NCI-H1436 treated with DMSO at 0.1 percent for 48 hours (cell line): ENCODE results near the gene NF1.
"Not testable (repeated sequence)": the region's sequence is repeated elsewhere in the genome, so short reads cannot be mapped to it uniquely, and the experiment has no call there.

ENCODE experiments used
- DNase-seq: peaks from one replicate; lab custom pipeline; 2025; lab: John Stamatoyannopoulos, UW

NF1 gene, protein sequence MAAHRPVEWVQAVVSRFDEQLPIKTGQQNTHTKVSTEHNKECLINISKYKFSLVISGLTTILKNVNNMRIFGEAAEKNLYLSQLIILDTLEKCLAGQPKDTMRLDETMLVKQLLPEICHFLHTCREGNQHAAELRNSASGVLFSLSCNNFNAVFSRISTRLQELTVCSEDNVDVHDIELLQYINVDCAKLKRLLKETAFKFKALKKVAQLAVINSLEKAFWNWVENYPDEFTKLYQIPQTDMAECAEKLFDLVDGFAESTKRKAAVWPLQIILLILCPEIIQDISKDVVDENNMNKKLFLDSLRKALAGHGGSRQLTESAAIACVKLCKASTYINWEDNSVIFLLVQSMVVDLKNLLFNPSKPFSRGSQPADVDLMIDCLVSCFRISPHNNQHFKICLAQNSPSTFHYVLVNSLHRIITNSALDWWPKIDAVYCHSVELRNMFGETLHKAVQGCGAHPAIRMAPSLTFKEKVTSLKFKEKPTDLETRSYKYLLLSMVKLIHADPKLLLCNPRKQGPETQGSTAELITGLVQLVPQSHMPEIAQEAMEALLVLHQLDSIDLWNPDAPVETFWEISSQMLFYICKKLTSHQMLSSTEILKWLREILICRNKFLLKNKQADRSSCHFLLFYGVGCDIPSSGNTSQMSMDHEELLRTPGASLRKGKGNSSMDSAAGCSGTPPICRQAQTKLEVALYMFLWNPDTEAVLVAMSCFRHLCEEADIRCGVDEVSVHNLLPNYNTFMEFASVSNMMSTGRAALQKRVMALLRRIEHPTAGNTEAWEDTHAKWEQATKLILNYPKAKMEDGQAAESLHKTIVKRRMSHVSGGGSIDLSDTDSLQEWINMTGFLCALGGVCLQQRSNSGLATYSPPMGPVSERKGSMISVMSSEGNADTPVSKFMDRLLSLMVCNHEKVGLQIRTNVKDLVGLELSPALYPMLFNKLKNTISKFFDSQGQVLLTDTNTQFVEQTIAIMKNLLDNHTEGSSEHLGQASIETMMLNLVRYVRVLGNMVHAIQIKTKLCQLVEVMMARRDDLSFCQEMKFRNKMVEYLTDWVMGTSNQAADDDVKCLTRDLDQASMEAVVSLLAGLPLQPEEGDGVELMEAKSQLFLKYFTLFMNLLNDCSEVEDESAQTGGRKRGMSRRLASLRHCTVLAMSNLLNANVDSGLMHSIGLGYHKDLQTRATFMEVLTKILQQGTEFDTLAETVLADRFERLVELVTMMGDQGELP (N-terminal part only)

DNA sequence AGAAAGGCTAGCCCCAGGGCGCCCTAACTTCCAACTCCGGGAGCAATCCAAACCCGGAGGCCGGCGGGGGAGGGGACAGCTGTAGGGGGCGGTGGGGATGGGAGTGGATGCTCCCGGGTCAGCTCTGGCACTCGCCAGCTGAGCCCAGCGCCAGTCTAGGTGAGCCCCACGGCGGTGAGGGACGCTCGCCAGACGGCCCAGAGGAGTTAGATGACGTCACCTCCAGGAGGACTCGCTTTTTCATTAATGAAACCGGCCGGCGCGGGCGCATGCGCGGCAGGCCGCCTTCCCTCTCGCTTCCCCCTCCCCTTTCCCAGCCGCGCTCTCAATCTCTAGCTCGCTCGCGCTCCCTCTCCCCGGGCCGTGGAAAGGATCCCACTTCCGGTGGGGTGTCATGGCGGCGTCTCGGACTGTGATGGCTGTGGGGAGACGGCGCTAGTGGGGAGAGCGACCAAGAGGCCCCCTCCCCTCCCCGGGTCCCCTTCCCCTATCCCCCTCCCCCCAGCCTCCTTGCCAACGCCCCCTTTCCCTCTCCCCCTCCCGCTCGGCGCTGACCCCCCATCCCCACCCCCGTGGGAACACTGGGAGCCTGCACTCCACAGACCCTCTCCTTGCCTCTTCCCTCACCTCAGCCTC lies at the start of gene NF1:
Gene NF1 (plus strand): TSS at position 378 of the 636 bp plus-strand sequence. CDS start 333 bp downstream, outside the sequence.
- DNase-seq = peak; percentile 95

DNA sequence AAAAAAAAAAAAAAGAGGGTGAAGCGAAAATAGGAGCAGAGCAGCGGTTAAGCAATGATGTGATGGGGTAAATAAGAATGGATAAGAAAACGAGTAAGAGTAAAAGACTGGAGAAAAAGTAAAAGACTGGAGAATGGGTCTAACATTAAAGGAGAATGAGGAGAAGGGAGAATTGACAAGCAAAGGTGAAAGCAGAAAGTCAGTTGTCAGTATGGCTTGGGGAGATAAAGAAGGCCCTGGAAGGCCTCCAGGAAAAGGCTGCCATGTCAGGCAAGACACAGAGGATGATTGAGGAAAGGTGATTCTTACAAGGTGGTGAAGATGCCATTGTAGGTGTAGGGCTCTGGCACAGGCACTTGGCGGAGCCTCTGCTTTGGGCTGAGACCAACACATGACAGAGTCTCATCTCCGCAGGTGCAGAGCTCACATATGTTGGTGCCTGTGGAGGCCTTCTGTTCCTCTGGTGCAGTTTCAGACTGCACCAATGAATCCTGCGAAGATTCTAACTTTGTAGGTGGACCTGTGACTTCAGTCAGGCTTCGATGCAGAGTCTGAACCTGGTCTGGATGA lies 47.8 kb upstream of the NF1 start:
- not testable (repeated sequence) for DNase-seq

DNA sequence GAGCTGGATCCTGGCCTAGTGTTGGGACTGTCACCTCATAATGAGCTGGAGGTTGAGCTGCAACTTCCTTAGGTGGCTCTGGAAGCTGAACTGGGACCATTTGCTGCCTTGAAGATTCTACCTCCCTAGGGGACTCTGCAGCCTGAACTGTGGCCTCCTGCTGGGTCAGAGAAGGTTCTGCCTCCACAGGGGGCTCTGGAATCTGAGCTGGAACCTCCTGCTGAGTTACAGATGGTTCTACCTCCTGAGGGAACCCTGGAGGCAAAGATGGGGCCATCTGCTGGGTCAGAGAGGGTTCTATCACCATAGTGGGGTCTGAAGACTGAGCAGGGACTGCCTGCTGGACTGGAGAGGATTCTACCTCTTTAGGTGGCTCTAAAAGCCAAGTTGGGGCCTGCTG lies 46.6 kb upstream of the NF1 start:
- no peak for DNase-seq

DNA sequence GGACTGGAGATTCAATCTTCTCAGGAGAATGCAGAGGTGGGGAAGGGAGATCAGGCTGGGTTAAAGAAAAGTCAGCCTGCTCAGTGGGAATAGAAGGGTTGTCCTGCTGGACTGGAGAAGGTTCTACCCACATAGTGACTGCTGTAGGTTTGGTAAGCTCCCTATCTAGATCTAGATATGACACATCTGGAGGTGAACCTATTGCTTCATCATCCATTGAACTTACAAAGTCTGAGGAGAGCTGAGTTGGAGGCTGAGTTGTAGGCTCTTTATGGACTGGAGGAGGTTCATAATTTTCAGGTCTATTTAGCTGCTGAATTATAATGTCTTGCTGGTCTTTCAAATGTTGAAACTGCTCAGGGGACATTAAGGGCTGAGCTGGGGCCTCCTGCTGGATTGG lies 46.0 kb upstream of the NF1 start:
- DNase-seq = no peak

DNA sequence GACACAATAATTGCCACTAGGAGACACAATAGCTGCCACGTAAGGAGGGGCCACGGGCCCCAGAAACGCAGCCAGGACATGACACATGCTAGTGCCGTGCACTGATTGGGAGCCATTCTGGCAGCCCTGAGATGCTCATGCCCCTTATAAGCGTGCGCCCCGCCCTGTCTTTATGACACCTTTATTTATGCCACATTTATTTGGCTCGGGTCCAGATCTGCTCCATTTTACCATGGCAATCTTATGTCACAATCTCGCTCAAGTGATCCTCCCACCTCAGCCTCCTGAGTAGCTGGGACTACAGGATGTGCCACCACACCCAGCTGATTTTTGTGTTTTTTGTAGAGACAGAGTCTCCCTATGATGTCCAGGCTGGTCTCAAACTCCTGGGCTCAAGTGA lies 43.8 kb upstream of the NF1 start:
- DNase-seq = no peak

DNA sequence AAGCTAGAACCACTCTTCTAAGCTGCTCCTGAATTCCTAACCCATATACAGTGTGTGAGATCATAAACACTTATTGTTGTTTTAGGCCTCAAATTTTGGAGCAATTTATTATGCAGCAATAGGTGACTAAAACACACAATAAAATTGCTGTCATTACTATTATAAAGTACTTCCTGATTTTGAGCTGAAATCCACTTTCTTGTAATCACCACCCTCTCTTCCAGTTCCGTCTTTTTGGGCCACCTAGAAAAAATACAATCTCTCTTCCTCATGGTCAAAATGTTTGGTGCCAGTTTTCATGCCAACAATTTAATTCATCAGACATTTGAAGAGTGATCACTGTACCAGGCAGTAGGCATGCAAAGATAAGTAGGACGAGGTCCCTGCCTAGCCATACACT lies 43.3 kb upstream of the NF1 start:
- no peak for DNase-seq

DNA sequence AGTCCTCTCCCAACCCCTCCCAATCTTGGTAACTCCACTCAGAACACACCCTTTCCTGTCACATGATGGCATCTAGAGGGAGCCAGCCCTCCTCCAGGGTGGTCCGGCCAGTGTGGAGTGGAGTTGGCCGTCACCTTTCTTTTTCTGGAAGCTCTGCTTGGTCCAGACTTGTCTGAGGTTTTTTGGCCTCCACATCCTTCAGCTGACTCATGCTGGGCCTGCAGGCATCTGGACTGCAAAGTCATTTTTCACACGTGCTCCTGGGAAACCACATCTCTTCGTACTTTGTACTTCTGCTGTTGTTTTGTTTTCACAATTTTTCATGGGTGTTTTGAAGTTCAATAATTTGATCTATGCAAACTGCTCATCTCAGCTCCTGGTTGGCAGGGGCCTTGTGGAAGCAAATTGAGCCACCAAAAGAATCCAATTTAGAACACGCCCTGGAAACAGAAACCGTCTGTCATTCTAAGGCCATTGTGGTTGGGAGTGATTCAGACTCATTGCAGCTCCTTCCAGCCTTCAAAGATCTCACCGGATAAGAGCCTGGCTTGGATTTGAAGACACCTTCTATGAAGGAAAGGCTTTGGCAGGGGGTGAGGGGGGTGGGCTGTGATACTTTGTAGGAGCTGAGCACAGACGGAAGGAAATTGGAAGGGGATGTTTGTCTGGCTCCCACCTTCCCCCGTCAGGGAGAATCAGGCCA lies 42.4 kb upstream of the NF1 start:
- no peak for DNase-seq

DNA sequence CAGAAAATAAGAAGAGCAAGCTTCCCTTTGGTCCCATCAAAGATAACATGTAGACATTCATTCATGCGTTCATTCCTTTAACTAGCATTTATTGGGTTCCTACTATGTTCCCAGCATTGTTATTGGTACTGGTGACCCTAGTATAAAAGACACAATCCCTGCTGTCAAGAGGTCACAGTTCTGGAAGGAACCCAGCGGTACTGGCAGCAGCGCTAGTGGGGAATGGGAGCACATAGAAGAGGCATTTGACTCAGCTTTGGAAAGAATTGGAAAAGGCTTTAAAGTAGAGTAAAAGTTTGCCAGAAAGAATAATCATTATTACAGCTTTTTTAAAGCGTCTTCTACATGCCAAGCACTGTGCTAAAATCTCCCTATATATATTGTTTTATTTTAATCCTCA lies 41.7 kb upstream of the NF1 start:
- DNase-seq = no peak

DNA sequence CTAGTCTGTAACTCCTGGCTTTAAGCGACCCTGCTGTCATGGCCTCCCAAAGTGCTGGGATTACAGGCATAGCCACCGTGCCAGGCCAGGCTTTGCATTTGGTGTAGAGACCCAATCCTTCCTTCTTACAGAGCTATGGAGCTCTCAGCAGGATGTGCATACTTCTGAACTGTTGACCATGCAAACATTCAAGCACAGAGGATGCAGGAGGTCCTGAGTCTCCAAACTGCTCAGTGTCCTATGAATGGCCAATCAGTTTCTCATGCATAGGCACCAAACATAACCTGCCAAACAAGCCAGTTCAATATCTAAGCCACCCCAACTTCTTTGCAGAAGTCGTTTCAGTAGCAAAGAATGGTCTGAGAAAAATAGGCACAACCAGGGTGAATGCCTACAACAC lies 40.0 kb upstream of the NF1 start:
- DNase-seq = no peak

DNA sequence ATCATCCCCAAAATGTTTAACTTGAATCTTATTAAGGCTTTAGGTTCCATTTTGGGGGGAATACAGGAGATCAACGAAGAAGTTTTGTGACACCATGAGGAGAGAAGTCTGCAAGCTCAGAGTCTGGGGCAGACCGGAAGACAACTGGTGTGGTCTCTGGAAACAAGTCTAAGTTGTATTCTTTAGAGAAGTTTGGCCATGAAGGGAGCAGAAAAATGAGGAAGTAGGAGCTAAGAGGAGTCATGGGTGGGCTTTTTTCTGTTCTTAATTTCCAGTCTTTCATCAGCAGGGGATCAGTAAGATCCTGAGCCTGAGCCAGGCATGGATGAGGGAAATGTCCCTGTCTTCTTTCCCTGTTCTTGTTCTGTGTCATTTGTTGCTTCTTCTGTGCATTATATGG lies 35.8 kb upstream of the NF1 start:
- DNase-seq = no peak

DNA sequence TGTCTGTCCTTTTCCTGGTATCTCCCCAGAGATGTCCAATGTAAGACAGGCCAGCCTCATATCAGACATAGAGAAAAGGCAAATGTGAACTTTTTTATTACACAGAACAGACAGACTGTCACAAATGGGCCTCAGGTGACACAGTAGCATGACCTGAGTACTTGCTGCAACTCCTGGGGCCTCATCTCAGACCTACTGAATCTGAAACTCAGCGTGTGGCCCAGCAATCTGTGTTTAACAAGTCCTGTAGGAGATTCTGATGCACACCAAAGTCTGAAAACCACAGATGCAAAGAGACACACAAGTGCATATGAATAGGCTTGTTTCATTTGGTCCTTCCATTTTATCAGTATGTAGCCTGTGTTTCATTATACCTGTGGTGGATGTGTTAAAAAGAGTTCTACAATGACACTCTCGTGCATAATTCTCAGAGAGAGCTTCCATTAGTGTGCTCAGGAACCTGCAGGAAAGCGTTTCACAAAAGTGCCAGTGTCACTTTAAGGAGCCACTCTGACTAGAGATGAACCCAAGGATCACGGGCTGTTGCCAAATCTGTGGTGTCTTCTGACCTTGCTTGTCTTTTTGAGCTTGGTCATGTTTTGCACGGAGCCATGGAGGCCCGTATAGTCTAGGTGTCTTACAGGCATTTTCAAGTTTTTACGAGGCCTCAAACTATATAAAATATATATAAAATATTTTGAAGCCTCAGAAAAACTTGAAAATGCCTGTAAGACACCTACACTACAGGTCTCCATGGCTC lies 33.8 kb upstream of the NF1 start:
- no peak for DNase-seq

DNA sequence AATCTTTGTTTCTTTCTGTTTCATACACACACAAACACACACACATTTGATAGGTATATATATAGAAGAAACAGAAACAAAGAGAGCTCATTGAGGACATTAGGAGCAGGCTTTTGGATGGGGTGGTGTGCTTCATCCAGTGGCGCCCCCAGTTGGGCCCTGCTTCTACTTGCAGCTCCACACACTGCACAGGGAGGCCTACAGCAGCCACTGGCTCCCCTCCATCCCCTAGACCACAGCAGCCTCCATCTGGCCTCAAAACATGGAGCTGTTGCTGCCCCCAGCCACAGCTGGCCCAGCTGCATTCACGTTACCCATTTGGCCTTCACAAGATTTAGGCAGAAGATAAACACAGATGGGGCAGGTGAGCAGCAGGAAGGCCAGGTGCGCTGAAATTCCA lies 33.1 kb upstream of the NF1 start:
- no peak for DNase-seq

DNA sequence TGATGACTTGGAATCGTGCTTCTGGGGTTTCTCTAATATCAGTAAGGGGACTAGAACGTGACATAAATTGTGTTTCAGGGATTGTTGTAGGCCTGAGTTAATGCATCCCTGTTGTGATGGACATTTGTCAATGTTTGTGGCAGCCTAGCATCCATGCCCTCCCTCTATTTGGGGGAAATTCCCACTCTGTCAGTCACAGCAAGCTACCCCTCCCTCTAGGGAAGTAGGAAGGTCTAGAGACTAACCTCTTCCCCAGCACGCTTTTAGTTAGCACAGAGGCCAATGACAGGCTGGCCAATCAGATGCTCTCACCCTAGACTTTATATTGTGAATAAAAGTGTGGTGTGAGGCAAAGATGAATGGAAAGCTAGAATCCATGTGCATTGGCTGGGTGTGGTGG lies 32.4 kb upstream of the NF1 start:
- no peak for DNase-seq

DNA sequence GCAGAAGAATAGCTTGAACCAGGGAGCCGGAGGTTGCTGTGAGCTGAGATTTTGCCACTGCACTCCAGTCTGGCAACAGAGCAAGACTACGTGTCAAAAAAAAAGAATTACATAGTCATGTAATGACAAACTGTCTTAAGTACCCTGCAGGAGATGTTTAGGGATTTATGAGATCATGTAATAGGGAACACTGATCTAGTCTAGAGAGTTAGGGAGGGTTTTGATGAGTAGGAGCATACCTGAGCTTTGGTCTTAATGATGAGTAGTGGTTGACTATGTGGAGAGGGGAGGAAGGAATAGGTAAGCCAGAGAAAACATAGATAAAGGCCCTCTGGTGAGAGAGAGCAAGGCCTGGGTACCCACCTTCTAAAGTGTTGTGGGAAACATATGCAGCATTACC lies 30.1 kb upstream of the NF1 start:
- DNase-seq = no peak

DNA sequence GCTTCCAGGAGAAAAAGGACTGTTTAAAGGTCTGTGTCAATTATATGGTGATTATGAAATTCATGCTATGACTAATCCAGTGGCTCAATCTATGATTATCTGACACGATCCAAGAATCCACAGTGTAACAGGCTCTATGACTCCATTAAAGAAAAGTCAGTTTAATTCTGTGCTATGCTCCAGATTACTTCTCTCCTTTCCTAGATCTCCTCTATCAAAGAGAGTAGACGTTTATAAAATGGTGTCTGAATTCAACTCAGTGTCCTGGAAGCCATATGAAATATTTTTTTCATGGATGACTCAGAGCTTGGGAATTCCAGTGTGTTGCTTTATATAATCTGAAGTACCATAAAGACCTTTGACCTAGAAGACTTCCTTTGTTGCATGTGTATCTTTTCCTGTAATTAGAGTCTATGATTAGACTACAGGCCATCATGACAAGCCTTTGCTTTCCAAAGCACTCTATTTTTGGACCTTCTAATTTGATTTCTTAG lies 27.0 kb upstream of the NF1 start:
- no peak for DNase-seq

DNA sequence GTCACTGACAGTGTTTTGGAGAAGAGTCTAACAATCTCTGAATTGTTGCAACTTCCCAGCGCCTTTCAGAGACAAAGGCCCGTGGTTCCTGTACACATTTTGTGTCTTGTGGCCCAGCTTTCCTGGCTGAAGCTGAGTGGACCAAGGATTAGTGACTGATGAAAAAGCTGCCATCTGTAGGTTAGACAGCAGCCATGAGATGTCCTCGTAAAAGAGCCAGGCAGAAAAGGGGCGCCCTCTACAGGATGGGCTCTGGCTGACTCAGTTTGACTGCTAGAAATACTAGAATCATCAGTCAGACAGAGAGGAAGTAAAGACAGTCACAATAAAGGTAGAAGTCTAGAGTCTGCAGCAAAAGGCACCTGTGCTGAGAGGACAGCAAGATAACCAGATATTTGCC lies 26.5 kb upstream of the NF1 start:
- no peak for DNase-seq

DNA sequence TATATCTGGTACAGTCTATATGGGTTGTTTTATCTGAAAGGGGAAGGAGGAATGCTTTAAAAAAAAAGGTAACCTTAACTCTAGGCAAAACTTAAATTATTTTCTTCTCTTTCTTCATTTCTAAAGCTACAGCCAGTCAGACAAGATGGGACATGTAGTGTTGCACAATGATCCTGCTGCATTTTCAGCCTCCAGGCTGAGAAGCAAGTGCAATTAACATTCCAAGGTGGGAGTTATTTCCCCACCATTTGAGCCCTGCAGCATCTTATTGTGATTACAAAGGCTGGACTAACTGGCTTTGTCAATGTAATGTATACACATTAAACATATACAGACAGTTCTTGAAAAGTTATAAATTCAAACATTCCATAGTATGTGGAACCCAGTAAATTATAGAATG lies 22.6 kb upstream of the NF1 start:
- DNase-seq = no peak

DNA sequence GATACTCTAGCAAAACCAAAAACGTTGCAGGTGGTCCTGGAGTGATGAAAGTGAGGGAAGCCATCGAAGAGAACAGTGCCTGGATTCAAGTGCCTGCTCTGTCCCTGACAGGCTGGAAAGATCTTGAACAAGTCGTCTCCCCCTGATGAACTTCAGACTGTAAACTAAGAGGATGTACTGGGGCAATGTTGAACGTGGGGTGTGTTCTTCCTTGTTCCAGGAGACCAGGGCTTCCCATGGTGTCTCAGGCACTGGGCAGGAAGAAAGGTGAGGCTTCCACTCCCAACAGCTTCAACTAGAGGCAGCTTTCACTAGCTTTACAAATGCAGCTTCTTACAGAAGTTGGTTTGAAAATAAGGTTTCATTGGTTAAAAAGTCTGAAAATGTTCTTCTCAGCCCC lies 21.4 kb upstream of the NF1 start:
- DNase-seq = no peak

DNA sequence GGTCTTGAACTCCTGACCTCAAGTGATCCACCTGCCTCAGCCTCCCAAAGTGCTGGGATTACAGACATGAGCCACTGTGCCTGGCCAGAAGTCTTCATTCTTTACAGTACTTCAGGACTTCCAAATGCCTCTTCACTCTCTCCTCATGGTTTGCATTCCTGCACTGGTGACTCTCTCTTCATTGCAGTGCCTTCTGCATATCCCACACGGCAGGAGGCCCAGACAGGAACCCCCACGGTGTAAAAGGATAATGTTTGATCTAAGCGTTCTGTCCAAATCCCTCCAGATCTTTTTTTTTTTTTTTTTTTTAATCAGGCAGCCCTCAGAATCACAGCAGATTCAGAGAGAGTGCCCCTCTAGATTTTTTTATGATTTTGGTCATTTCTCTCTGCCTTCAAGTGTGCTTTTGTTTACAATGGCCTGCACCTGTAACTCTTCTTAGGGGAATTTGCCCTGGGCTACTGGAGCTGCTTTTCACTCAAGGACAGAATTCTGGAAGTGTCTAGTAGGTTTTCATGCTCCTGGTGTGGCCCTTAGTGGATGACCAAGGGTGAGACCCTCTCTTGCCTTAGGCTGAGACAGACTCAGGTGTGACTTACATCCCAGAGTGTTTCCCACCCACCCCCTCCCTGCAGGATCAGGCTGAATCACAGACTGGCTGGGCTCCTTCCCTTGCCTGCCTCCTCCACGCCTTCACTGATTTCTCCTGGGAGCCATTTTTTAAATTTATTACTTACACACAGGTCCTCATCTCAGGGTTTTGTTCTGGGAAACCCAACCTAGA lies 19.8 kb upstream of the NF1 start:
- DNase-seq = no peak
